H9 (cell line): ENCODE data around the gene GHRL. TPM values are rescaled to one million over a fixed set of nuclear protein-coding genes. Genes with fewer than 3 reads are reported as not detected.

Experiments used
- DNase-seq: peaks from one replicate; pipeline ENCODE4 v3.0.0-alpha.2; 2017
- H2AFZ ChIP-seq: one replicate; pipeline ENCODE4 v1.6.1; 2013; ENCODE audit warnings: mild to moderate bottlenecking, low read length, control low read depth, moderate library complexity
- H2AK5ac ChIP-seq: 2 replicates; pipeline ENCODE4 v1.6.1; 2013; ENCODE audit warnings: low read length, control low read depth, mixed read lengths; ENCODE audit not compliant: insufficient read length
- H2BK120ac ChIP-seq: one replicate; pipeline ENCODE4 v1.6.1; 2013; ENCODE audit warnings: low read depth, mild to moderate bottlenecking, low read length, control low read depth, inconsistent platforms; ENCODE audit not compliant: poor library complexity, severe bottlenecking
- H2BK12ac ChIP-seq: 2 replicates; pipeline ENCODE4 v1.6.1; 2013; ENCODE audit warnings: low read length, control low read depth, mixed read lengths, low read depth; ENCODE audit not compliant: insufficient read length
- H2BK15ac ChIP-seq: 2 replicates; pipeline ENCODE4 v1.6.1; 2013; ENCODE audit warnings: low read depth, low read length, control low read depth
- H2BK20ac ChIP-seq: one replicate; pipeline ENCODE4 v1.6.1; 2013; ENCODE audit warnings: low read depth, mild to moderate bottlenecking, low read length, control low read depth, inconsistent platforms; ENCODE audit not compliant: poor library complexity, severe bottlenecking
- H2BK5ac ChIP-seq: 2 replicates; pipeline ENCODE4 v1.6.1; 2013; ENCODE audit warnings: low read length, control low read depth, mixed read lengths; ENCODE audit not compliant: insufficient read length
- H3K14ac ChIP-seq: 2 replicates; pipeline ENCODE4 v1.6.1; 2013; ENCODE audit warnings: low read length, control low read depth; ENCODE audit not compliant: insufficient read depth
- H3K18ac ChIP-seq: 2 replicates; pipeline ENCODE4 v1.6.1; 2013; ENCODE audit warnings: low read depth, mild to moderate bottlenecking, mixed read lengths, low read length, control low read depth; ENCODE audit not compliant: insufficient read length
- H3K23ac ChIP-seq: 2 replicates; pipeline ENCODE4 v1.6.1; 2013; ENCODE audit warnings: low read length, control low read depth, mixed read lengths, low read depth; ENCODE audit not compliant: insufficient read length
- H3K23me2 ChIP-seq: 2 replicates; pipeline ENCODE4 v1.6.1; 2013; ENCODE audit warnings: low read depth, mild to moderate bottlenecking, mixed read lengths, low read length, control low read depth; ENCODE audit not compliant: insufficient read length, poor library complexity, severe bottlenecking
- H3K27ac ChIP-seq: 2 replicates; pipeline ENCODE4 v1.5.1; 2013; ENCODE audit warnings: low read length, control low read depth, mixed read lengths, low read depth; ENCODE audit not compliant: insufficient read length
- H3K27me3 ChIP-seq: 2 replicates; pipeline ENCODE4 v1.6.1; 2013; ENCODE audit warnings: low read length, control low read depth, inconsistent platforms; ENCODE audit not compliant: insufficient read depth
- H3K4ac ChIP-seq: 2 replicates; pipeline ENCODE4 v1.6.1; 2013; ENCODE audit warnings: low read depth, mild to moderate bottlenecking, control low read depth, inconsistent platforms, low read length, moderate library complexity
- H3K4me1 ChIP-seq: 2 replicates; pipeline ENCODE4 v1.6.1; 2013; ENCODE audit warnings: low read length, control low read depth, inconsistent platforms; ENCODE audit not compliant: insufficient read depth
- H3K4me2 ChIP-seq: 2 replicates; pipeline ENCODE4 v1.6.1; 2013; ENCODE audit warnings: low read length, control low read depth, mixed read lengths; ENCODE audit not compliant: insufficient read length, insufficient read depth
- H3K56ac ChIP-seq: 2 replicates; pipeline ENCODE4 v1.6.1; 2013; ENCODE audit warnings: low read depth, mild to moderate bottlenecking, mixed read lengths, low read length, control low read depth; ENCODE audit not compliant: insufficient read length
- H3K79me1 ChIP-seq: 2 replicates; pipeline ENCODE4 v1.6.1; 2013; ENCODE audit warnings: low read depth, mild to moderate bottlenecking, moderate library complexity, low read length, control low read depth, inconsistent platforms; ENCODE audit not compliant: insufficient read depth, poor library complexity, severe bottlenecking
- H3K79me2 ChIP-seq: 2 replicates; pipeline ENCODE4 v1.6.1; 2013; ENCODE audit warnings: low read length, control low read depth, inconsistent platforms; ENCODE audit not compliant: insufficient read depth
- H3K9ac ChIP-seq: 2 replicates; pipeline ENCODE4 v1.6.1; 2013; ENCODE audit warnings: low read length, control low read depth, mixed read lengths; ENCODE audit not compliant: insufficient read length; ENCODE audit errors: extremely low read depth
- H3K9me3 ChIP-seq: one replicate; pipeline ENCODE4 v1.6.1; 2013; ENCODE audit warnings: low read depth, low read length, inconsistent platforms; ENCODE audit not compliant: control insufficient read depth
- H3T11ph ChIP-seq: one replicate; pipeline ENCODE4 v1.6.1; 2013; ENCODE audit warnings: mild to moderate bottlenecking, low read length, control low read depth, inconsistent platforms
- H4K20me1 ChIP-seq: one replicate; pipeline ENCODE4 v1.6.1; 2013; ENCODE audit not compliant: control insufficient read depth, insufficient read length, insufficient read depth
- H4K5ac ChIP-seq: 2 replicates; pipeline ENCODE4 v1.6.1; 2013; ENCODE audit warnings: low read depth, mild to moderate bottlenecking, mixed read lengths, low read length, control low read depth; ENCODE audit not compliant: insufficient read length
- H4K8ac ChIP-seq: replicated peaks from 2 replicates; pipeline ENCODE4 v1.6.1; 2013; ENCODE audit warnings: low read length, control low read depth, mixed read lengths, low read depth; ENCODE audit not compliant: insufficient read length
- H4K91ac ChIP-seq: 2 replicates; pipeline ENCODE4 v1.6.1; 2013; ENCODE audit warnings: low read depth, mild to moderate bottlenecking, moderate library complexity, mixed read lengths, low read length, control low read depth; ENCODE audit not compliant: insufficient read length
- H3K27ac Mint-ChIP-seq, 3 experiments: 2 replicates in 2 of 3; 3 replicates in 1 of 3; pipeline ENCODE4 v1.8.0; 2020 to 2021; ENCODE audit warnings: mixed read lengths in 3 of 3, mild to moderate bottlenecking in 1 of 3, moderate library complexity in 1 of 3
- H3K27me3 Mint-ChIP-seq: 2 replicates; pipeline ENCODE4 v1.8.0; 2021; ENCODE audit warnings: low read depth, mild to moderate bottlenecking, moderate library complexity, mixed read lengths
- H3K36me3 Mint-ChIP-seq, 3 experiments: 2 replicates in 2 of 3; 3 replicates in 1 of 3; pipeline ENCODE4 v1.8.0; 2020 to 2021; ENCODE audit warnings: low read depth in 3 of 3, mixed read lengths in 3 of 3; ENCODE audit not compliant: insufficient read depth in 1 of 3
- H3K4me1 Mint-ChIP-seq, 2 experiments: 2 replicates each; pipeline ENCODE4 v1.8.0; 2020; ENCODE audit warnings: mixed read lengths in 2 of 2
- H3K4me3 Mint-ChIP-seq, 2 experiments: 2 replicates in 1 of 2; 3 replicates in 1 of 2; pipeline ENCODE4 v1.8.0; 2020 to 2021; ENCODE audit warnings: mild to moderate bottlenecking in 2 of 2, mixed read lengths in 2 of 2, moderate library complexity in 1 of 2
- H3K9me3 Mint-ChIP-seq, 2 experiments: 2 replicates in 1 of 2; 3 replicates in 1 of 2; pipeline ENCODE4 v1.8.0; 2020; ENCODE audit warnings: mild to moderate bottlenecking in 2 of 2, mixed read lengths in 2 of 2, moderate library complexity in 1 of 2
- WGBS: extraction: QIAGEN DNeasy Blood & Tissue Kit; methylation state at CpG from one replicate; pipeline ENCODE4 v1.1.7; 2013; ENCODE audit warnings: missing lambda C conversion rate, low lambda C conversion rate, mixed read lengths; ENCODE audit not compliant: insufficient read length; ENCODE audit errors: extremely low coverage; 5-methylcytosine and 5-hydroxymethylcytosine counted together
- long read RNA-seq: library from polyadenylated mRNA; unstranded; transcript quantifications from one replicate; pipeline ENCODE4 v2.0.0, GENCODE V29; 2020
- total RNA-seq: library from RNA; stranded (reverse); gene quantifications from 2 replicates; pipeline ENCODE4 v1.2.1, GENCODE V29; 2021
- TF ChIP-seq, protein P1 (sequence below): fragments of 200-600 bp; sonication (generic); conservative IDR thresholded peaks from 3 replicates; pipeline ENCODE4 v1.8.0; 2021; ENCODE audit warnings: antibody characterized with exemption, mild to moderate bottlenecking

GHRL gene, protein sequence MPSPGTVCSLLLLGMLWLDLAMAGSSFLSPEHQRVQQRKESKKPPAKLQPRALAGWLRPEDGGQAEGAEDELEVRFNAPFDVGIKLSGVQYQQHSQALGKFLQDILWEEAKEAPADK
- 1.3 TPM in 1 of 2 replicates, not detected in the other for total RNA-seq
- long read RNA-seq, partial matches to known transcripts, result 0 of 5 reads
- long read RNA-seq, other reads (novel, unspliced or antisense), result 5 of 5 reads

GRCh38 chr3:10292505-10293419, at the start of gene GHRL:
GHRL (minus strand) TSS chr3:10292947; CDS start chr3:10290180, 2,767 bp downstream.
- Histone ChIP-seq H2AK5ac (no peak within 1 kb of the TSS), H3K79me1 (no peaks in the 10 kb centered on the region), H3K27ac (no peak within 1 kb of the TSS), H3K4me2 (no peak within 1 kb of the TSS), H3K4ac (no peak within 1 kb of the TSS), H3K14ac (no peak within 1 kb of the TSS; the same call in 1 of the 2 replicates), H2AFZ (no peak within 1 kb of the TSS), H4K8ac (peak within 1 kb of the TSS; percentile 13), H3K9me3 (no peaks in the 10 kb centered on the region), H4K91ac (no peak within 1 kb of the TSS), H4K20me1 (no peaks in the 10 kb centered on the region), H3K9ac (no peak within 1 kb of the TSS), H3K4me1 (no peaks in the 10 kb centered on the region), H3K27me3 (no peaks in the 10 kb centered on the region), H4K5ac (no peak within 1 kb of the TSS), H3T11ph (no peak within 1 kb of the TSS), H3K79me2 (no peaks in the 10 kb centered on the region), H2BK20ac (no peak within 1 kb of the TSS), H2BK120ac (no peak within 1 kb of the TSS), H2BK5ac (no peak within 1 kb of the TSS), H3K23me2 (no peaks in the 10 kb centered on the region), H3K18ac (no peak within 1 kb of the TSS), H3K56ac (no peak within 1 kb of the TSS), H3K23ac (no peak within 1 kb of the TSS), H2BK12ac (no peak within 1 kb of the TSS), H2BK15ac (no peak within 1 kb of the TSS)
- H3K36me3 Mint-ChIP-seq, result peaks cover 15 to 46% (median 28%) of the 10 kb centered on the region in 3 experiments; a peak in 6 of 7 replicates
- no CpG with 5 or more reads among the region's 12 CpGs for WGBS
- no peaks in the 10 kb centered on the region for H3K27me3 Mint-ChIP-seq
- TF ChIP-seq, protein P1, sequence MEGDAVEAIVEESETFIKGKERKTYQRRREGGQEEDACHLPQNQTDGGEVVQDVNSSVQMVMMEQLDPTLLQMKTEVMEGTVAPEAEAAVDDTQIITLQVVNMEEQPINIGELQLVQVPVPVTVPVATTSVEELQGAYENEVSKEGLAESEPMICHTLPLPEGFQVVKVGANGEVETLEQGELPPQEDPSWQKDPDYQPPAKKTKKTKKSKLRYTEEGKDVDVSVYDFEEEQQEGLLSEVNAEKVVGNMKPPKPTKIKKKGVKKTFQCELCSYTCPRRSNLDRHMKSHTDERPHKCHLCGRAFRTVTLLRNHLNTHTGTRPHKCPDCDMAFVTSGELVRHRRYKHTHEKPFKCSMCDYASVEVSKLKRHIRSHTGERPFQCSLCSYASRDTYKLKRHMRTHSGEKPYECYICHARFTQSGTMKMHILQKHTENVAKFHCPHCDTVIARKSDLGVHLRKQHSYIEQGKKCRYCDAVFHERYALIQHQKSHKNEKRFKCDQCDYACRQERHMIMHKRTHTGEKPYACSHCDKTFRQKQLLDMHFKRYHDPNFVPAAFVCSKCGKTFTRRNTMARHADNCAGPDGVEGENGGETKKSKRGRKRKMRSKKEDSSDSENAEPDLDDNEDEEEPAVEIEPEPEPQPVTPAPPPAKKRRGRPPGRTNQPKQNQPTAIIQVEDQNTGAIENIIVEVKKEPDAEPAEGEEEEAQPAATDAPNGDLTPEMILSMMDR, result no peak
- no peak within 1 kb of the TSS for H3K4me3 Mint-ChIP-seq
- no peak for DNase-seq
- peak within 1 kb of the TSS in 2 of 3 experiments; percentile 64 to 70; a peak in 1 of 7 replicates for H3K27ac Mint-ChIP-seq
- no peaks in the 10 kb centered on the region for H3K9me3 Mint-ChIP-seq
- H3K4me1 Mint-ChIP-seq, result 0 out of 4 replicates have a peak, but pooled peaks cover 0 to 4% of the 10 kb centered on the region in 2 experiments
